ENCODE results near the gene LUZP2.

The LUZP2 gene

DNA sequence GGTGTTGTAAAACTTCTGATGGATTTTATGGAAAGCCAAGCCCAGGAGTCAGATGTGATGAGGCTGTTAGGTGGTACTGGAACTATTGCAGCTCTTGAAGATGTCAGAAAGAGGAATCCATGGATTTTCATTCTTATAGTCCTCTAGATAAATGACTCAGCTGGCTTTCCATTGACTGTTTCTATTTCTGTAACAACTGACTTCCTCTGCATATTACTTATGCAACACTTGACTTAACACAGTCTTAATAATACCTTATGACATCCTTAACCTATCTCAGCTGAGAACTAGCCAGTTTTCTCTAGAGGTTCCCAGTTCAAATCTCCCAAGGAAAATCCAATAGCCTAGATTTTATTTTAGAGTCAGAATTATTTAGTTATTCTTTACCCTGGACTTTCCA lies 263.8 kb downstream of the LUZP2 start:
- no peak overlapping the region for H3K27ac ChIP-seq
- TF ChIP-seq, protein P1, sequence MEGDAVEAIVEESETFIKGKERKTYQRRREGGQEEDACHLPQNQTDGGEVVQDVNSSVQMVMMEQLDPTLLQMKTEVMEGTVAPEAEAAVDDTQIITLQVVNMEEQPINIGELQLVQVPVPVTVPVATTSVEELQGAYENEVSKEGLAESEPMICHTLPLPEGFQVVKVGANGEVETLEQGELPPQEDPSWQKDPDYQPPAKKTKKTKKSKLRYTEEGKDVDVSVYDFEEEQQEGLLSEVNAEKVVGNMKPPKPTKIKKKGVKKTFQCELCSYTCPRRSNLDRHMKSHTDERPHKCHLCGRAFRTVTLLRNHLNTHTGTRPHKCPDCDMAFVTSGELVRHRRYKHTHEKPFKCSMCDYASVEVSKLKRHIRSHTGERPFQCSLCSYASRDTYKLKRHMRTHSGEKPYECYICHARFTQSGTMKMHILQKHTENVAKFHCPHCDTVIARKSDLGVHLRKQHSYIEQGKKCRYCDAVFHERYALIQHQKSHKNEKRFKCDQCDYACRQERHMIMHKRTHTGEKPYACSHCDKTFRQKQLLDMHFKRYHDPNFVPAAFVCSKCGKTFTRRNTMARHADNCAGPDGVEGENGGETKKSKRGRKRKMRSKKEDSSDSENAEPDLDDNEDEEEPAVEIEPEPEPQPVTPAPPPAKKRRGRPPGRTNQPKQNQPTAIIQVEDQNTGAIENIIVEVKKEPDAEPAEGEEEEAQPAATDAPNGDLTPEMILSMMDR (IDR thresholded peaks at IDR 0.05): no peak
- TF ChIP-seq ZFX (IDR thresholded peaks at IDR 0.05; ENCODE audit: borderline replicate concordance): no peak

DNA sequence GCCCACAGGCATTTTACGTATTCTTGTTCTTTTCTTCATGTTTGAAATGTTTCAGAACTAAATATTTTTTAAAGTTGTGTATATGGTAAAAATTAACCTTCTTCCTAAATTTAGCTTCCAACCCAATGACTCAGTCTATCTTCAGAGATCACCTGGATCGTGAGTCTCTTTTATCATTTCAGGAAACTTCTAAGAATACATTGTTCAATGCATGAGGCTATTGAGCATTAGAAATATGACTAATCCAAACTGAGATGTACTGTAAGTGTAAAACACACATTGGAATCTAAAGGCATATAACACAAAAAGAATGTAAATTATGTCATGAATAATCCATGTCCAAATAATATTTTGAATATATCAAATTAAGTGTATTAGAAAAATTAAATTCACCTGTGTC lies 265.2 kb downstream of the LUZP2 start:
- TF ChIP-seq, protein P1 (IDR thresholded peaks at IDR 0.05): no peak
- no peak for TF ChIP-seq ZFX (IDR thresholded peaks at IDR 0.05; ENCODE audit: borderline replicate concordance)
- no peak overlapping the region for H3K27ac ChIP-seq

DNA sequence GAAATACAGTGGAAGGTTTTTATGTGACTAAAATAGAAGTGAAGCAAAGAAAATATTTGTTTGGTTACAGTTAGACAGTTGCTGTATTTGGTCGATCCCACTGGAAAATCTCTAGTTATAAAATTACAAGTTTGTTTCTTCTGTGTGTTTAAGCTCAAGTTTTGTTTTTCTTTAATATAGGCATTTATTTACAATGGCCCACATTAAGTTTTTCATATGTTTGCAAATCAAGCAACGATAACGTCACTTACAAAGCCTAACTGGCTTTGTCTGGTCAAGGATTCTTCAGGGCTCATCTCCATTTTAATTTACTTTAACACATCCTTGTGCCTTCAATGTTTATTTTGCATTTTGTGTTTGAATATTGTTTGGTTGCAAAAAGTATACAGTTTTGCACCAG lies 270.6 kb downstream of the LUZP2 start:
- H3K27ac ChIP-seq: peak overlapping the region; percentile 77
- TF ChIP-seq ZFX (IDR thresholded peaks at IDR 0.05; ENCODE audit: borderline replicate concordance): no peak
- TF ChIP-seq, protein P1 (IDR thresholded peaks at IDR 0.05): no peak

DNA sequence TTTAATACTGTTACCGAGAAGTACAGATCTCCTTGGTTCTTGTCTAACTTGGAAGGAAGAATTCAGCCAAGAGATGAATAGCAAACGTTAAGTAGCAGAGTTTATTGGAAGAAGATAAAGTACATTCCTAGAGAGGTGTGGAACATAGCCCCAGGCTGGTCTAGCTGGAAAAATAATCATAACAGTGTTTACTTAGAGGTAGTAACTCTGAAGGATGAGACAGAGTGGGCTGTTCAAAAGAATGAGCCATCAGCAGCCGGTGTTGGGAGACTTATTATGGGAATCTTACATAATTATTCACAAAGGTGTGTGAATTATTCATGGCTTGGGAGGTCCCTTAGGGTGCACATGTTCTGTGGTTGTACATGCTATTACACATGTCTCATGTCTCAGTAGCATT lies 276.5 kb downstream of the LUZP2 start:
- TF ChIP-seq, protein P1 (IDR thresholded peaks at IDR 0.05): no peak
- TF ChIP-seq ZFX (IDR thresholded peaks at IDR 0.05; ENCODE audit: borderline replicate concordance): no peak
- no peak overlapping the region for H3K27ac ChIP-seq

DNA sequence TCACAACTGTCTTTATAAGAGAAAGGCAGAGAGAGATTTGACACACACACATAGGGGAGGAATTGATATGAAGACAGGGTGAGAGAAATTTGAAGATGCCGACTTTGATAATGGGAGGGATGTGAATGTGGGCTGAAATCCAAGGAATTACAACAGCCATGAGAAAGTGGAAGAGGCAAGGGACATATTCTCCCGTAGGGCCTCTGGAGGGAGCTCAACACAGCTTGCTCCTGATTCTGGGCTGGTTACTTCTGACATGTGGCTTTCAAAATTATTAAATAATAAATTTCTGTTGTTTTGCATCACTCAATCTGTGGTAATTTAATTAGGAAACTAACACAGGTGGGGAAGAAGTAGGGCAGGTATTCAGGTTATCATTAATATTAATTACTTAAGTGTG lies 282.9 kb downstream of the LUZP2 start:
- no peak overlapping the region for H3K27ac ChIP-seq
- no peak for TF ChIP-seq ZFX (IDR thresholded peaks at IDR 0.05; ENCODE audit: borderline replicate concordance)
- TF ChIP-seq, protein P1 (IDR thresholded peaks at IDR 0.05): peak; percentile 45

DNA sequence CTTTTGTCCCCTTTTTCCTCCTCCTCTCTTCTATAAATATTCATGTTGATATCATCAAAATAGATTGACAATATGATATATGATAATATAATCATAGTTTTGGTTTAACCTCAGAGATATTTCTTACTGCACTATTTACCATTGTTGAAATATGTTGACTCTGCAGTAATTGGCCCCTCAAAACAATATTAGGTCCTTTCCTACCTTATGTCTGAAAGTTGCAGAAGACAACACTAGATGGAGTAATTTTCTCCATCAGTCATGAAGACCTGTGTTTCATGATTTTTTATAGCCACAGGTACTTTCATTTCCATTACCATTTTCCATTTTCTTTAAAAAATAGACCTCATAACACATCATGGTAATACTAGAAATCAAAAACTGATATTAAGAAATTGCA lies 284.4 kb downstream of the LUZP2 start:
- H3K27ac ChIP-seq: no peak overlapping the region

DNA sequence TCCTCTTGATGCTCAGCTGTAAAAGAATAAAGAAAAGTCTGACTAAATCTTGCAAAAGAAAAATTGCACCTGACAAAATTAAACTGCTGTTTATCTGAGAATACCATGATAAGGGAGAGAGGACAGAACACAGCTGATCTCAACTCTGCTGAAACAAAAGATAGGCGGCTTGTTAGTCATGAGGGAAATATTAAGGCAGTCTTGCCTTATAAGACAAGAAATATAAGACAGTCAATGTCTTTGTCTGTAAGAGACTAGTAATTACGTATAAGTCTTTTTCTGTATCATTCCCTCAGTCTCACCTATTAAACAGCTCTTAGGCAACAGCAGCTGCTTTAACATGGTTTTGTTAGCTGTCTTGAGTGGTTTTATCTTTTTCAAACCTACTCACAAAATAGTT lies 296.6 kb downstream of the LUZP2 start:
- TF ChIP-seq, protein P1 (IDR thresholded peaks at IDR 0.05): no peak
- TF ChIP-seq ZFX (IDR thresholded peaks at IDR 0.05; ENCODE audit: borderline replicate concordance): no peak
- H3K27ac ChIP-seq: no peak overlapping the region

More for the DNA sequence above, 284.4 kb downstream of the LUZP2 start:
- TF ChIP-seq ZFX (IDR thresholded peaks at IDR 0.05; ENCODE audit: borderline replicate concordance): no peak
- TF ChIP-seq, protein P1 (IDR thresholded peaks at IDR 0.05): no peak

Measured in 22Rv1 (cell line).